Measurements from ENCODE around the gene C19orf38. TPM values are rescaled to one million over a fixed set of nuclear protein-coding genes. Genes with fewer than 3 reads are reported as not detected.

C19orf38 gene
- total and polyA plus RNA-seq, 2 experiments from 2014 or later = 0.20 to 0.22 TPM

DNA sequence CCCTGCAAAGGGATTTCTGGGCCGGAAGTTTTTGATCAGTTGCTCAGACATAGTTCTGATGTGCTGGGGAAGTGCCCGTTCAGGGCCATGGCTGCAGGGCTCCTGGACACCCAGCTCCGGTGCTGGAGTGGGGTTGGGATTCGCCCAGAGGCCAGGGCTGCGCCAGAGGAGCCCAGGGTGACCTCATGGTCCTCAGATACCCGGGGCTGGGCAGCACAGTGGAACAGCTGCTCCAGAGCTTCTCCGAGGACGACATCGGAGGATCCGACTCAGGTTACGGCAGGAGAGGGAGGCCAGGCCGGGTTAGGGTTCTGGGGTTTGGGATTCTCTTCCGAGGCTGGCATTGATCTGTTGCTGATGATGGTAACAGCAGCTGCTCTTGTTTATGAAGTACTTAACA is 44.0 kb downstream of the C19orf38 start:
- in situ Hi-C loops (cut with MboI) = no loop called here
- Histone ChIP-seq H3K79me2 (ENCODE audit: insufficient read depth) (peaks cover 98% of the 10 kb centered on the region), H3K27ac (no peak overlapping the region)

DNA sequence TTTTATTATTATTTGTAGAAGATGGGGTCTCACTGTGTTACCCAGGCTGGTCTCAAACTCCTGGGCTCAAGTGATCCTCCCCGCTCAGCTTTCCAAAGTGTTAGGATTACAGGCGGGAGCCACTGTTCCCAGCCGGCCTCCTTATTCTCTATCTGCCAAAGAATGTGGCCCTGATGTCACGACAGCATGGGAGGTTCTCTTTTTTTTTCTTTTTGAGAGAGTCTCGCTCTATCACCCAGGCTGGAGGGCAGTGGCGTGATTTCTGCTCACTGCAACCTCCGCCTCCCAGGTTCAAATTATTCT is 46.6 kb downstream of the C19orf38 start:
- Histone ChIP-seq H3K79me2 (ENCODE audit: insufficient read depth) (peaks cover 98% of the 10 kb centered on the region), H3K36me3 (ENCODE audit: low read depth) (no peaks in the 10 kb centered on the region), H3F3A (ENCODE audit: insufficient read depth) (no peaks in the 10 kb centered on the region), H3K4me1 (ENCODE audit: insufficient read depth) (no peaks in the 10 kb centered on the region), H2AFZ (no peak overlapping the region), H4K20me1 (ENCODE audit: insufficient read depth) (peaks cover 3% of the 10 kb centered on the region; the same call in 1 of the 2 replicates), H3K9me2 (ENCODE audit: insufficient read depth) (no peaks in the 10 kb centered on the region), H3K4me3 (no peak overlapping the region), H3K9ac (no peak overlapping the region), H3K9me3 (ENCODE audit: low read depth) (no peaks in the 10 kb centered on the region), H3K4me2 (ENCODE audit: unreplicated experiment) (no peak overlapping the region), H3K27me3 (replicated peaks; ENCODE audit: insufficient read depth) (no peaks in the 10 kb centered on the region), H3K27ac (no peak overlapping the region)
- 75 to 82% methylated on average over 7 of the region's 7 CpGs for WGBS, 2 experiments (ENCODE audit: low coverage in 1 of 2, low lambda C conversion rate in 2 of 2, missing lambda C conversion rate in 2 of 2)
- in situ Hi-C loops (cut with MboI) = no loop called here
- no peak for DNase-seq
- TF ChIP-seq EZH2 (IDR thresholded peaks at IDR 0.05; ENCODE audit: insufficient read depth, poor library complexity, severe bottlenecking) = no peak
- TF ChIP-seq EZH2phosphoT487 (IDR thresholded peaks at IDR 0.05; ENCODE audit: insufficient read depth, low read depth) = no peak

More for the DNA sequence above, 44.0 kb downstream of the C19orf38 start:
- no peak overlapping the region for H3K9ac ChIP-seq
- no peak overlapping the region for H2AFZ ChIP-seq
- H3K36me3 ChIP-seq (ENCODE audit: low read depth) = no peaks in the 10 kb centered on the region
- H3K9me3 ChIP-seq (ENCODE audit: low read depth) = no peaks in the 10 kb centered on the region
- no peaks in the 10 kb centered on the region for H3F3A ChIP-seq (ENCODE audit: insufficient read depth)
- H3K4me3 ChIP-seq = no peak overlapping the region
- no peaks in the 10 kb centered on the region for H3K9me2 ChIP-seq (ENCODE audit: insufficient read depth)
- peaks cover 1% of the 10 kb centered on the region; the same call in 1 of the 2 replicates for H4K20me1 ChIP-seq (ENCODE audit: insufficient read depth)
- no peak for DNase-seq
- H3K4me1 ChIP-seq (ENCODE audit: insufficient read depth) = 0 out of 2 replicates have a peak, but pooled peaks cover 5% of the 10 kb centered on the region
- H3K4me2 ChIP-seq (ENCODE audit: unreplicated experiment) = no peak overlapping the region
- no peak for TF ChIP-seq EZH2phosphoT487 (IDR thresholded peaks at IDR 0.05; ENCODE audit: insufficient read depth, low read depth)
- no peak for TF ChIP-seq EZH2 (IDR thresholded peaks at IDR 0.05; ENCODE audit: insufficient read depth, poor library complexity, severe bottlenecking)
- H3K27me3 ChIP-seq (replicated peaks; ENCODE audit: insufficient read depth) = no peaks in the 10 kb centered on the region
- 85 to 89% methylated on average over 13 of the region's 13 CpGs for WGBS, 2 experiments (ENCODE audit: low coverage in 1 of 2, low lambda C conversion rate in 2 of 2, missing lambda C conversion rate in 2 of 2)

DNA sequence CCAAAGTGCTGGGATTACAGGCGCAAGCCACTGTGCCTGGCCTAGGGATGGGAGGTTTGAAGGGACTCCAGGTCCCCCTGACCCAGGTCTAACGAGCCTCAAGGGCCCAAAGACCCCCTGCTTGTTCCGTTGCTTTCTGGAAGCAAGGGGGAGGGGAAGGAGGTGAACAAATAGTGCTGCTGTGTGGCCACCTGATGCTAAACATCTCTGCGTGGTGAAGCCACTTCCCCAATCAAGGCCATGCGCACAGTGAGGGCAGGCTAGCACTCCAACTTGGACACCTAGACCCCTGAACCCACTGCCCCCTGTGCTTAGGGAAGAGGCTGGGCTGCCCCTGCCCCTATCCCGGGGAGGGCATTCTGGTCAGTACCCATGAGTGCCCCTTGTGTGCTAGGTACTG is 47.1 kb downstream of the C19orf38 start:
- no peak overlapping the region for H3K27ac ChIP-seq
- DNase-seq = no peak
- no peaks in the 10 kb centered on the region for H3K9me2 ChIP-seq (ENCODE audit: insufficient read depth)
- no peaks in the 10 kb centered on the region for H3K36me3 ChIP-seq (ENCODE audit: low read depth)
- peaks cover 3% of the 10 kb centered on the region; the same call in 1 of the 2 replicates for H4K20me1 ChIP-seq (ENCODE audit: insufficient read depth)
- no peaks in the 10 kb centered on the region for H3K27me3 ChIP-seq (replicated peaks; ENCODE audit: insufficient read depth)
- no peaks in the 10 kb centered on the region for H3K4me1 ChIP-seq (ENCODE audit: insufficient read depth)
- no peaks in the 10 kb centered on the region for H3K9me3 ChIP-seq (ENCODE audit: low read depth)
- H3F3A ChIP-seq (ENCODE audit: insufficient read depth) = no peaks in the 10 kb centered on the region
- peaks cover 98% of the 10 kb centered on the region for H3K79me2 ChIP-seq (ENCODE audit: insufficient read depth)
- no peak overlapping the region for H3K4me3 ChIP-seq
- TF ChIP-seq EZH2 (IDR thresholded peaks at IDR 0.05; ENCODE audit: insufficient read depth, poor library complexity, severe bottlenecking) (no peak), EZH2phosphoT487 (IDR thresholded peaks at IDR 0.05; ENCODE audit: insufficient read depth, low read depth) (no peak)
- in situ Hi-C loops (cut with MboI) = no loop called here
- H3K9ac ChIP-seq = no peak overlapping the region
- WGBS, 2 experiments (ENCODE audit: low coverage in 1 of 2, low lambda C conversion rate in 2 of 2, missing lambda C conversion rate in 2 of 2) = 82 to 87% methylated on average over 6 of the region's 6 CpGs
- H3K4me2 ChIP-seq (ENCODE audit: unreplicated experiment) = no peak overlapping the region
- no peak overlapping the region for H2AFZ ChIP-seq

DNA sequence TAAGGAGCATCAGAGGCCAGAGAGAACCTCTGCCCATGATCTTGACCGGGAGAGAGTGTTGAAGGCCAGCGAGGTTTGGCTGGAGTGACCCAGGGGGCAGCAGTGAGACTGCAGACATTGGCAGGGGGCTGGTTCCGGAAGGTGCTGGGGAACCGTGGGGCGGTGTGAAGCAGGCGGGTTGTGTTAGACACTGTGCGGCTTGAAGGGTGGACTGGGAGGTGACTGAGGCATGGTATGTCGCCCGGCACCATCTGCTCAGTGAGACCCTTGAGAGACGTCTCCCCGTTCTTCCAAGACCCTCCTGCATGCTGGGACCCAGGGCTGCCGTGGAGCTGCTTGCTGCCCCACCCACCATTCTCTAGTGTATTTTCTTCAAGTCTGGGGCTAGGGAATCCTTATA is 47.7 kb downstream of the C19orf38 start:
- Histone ChIP-seq H3K9me2 (ENCODE audit: insufficient read depth) (no peaks in the 10 kb centered on the region), H3K36me3 (ENCODE audit: low read depth) (no peaks in the 10 kb centered on the region), H3K79me2 (ENCODE audit: insufficient read depth) (peaks cover 100% of the 10 kb centered on the region), H3K4me2 (ENCODE audit: unreplicated experiment) (no peak overlapping the region), H3K4me3 (no peak overlapping the region), H3K27ac (no peak overlapping the region), H4K20me1 (ENCODE audit: insufficient read depth) (peaks cover 3% of the 10 kb centered on the region; the same call in 1 of the 2 replicates), H2AFZ (no peak overlapping the region), H3F3A (ENCODE audit: insufficient read depth) (no peaks in the 10 kb centered on the region), H3K4me1 (ENCODE audit: insufficient read depth) (no peaks in the 10 kb centered on the region), H3K9me3 (ENCODE audit: low read depth) (no peaks in the 10 kb centered on the region), H3K27me3 (replicated peaks; ENCODE audit: insufficient read depth) (no peaks in the 10 kb centered on the region), H3K9ac (no peak overlapping the region)
- WGBS, 2 experiments (ENCODE audit: low coverage in 1 of 2, low lambda C conversion rate in 2 of 2, missing lambda C conversion rate in 2 of 2) = 90% methylated on average over 12 of the region's 12 CpGs
- in situ Hi-C loops (cut with MboI) = no loop called here
- no peak for DNase-seq
- TF ChIP-seq EZH2phosphoT487 (IDR thresholded peaks at IDR 0.05; ENCODE audit: insufficient read depth, low read depth) (no peak), EZH2 (IDR thresholded peaks at IDR 0.05; ENCODE audit: insufficient read depth, poor library complexity, severe bottlenecking) (no peak)
